HepG2 (cell line): ENCODE measurements around the gene SOX12. TPM values are rescaled to one million over a fixed set of nuclear protein-coding genes. Genes with fewer than 3 reads are reported as not detected.

Experiments used
- ARID5B ChIP-seq: IDR thresholded peaks from 2 replicates; pipeline ENCODE4 v1.4.0; 2020; ENCODE audit warnings: mild to moderate bottlenecking, missing genetic modification reagents
- BRD4 ChIP-seq: sonication (generic); formaldehyde crosslinking; IDR thresholded peaks from 2 replicates; pipeline ENCODE4 v1.4.0; 2020; ENCODE audit warnings: missing genetic modification reagents
- CENPBD1 ChIP-seq: sonication (generic); formaldehyde crosslinking; IDR thresholded peaks from 2 replicates; pipeline ENCODE4 v1.8.0; 2022; ENCODE audit warnings: missing genetic modification reagents, low read depth, mild to moderate bottlenecking, borderline replicate concordance
- DMTF1 ChIP-seq: sonication (generic); formaldehyde crosslinking; IDR thresholded peaks from 2 replicates; pipeline ENCODE4 v1.4.0; 2020; ENCODE audit warnings: mild to moderate bottlenecking, missing genetic modification reagents
- EZH2 ChIP-seq: conservative IDR thresholded peaks from 2 replicates; pipeline ENCODE4 v1.6.1; 2012; ENCODE audit warnings: mild to moderate bottlenecking, low read depth, low read length, moderate library complexity
- MIER2 ChIP-seq: IDR thresholded peaks from 2 replicates; pipeline ENCODE4 v1.6.1; 2016; ENCODE audit warnings: missing biosample characterization, missing genetic modification reagents
- ZBTB46 ChIP-seq: sonication (generic); formaldehyde crosslinking; IDR thresholded peaks from 2 replicates; pipeline ENCODE4 v1.4.0; 2020; ENCODE audit warnings: mild to moderate bottlenecking, missing genetic modification reagents, borderline replicate concordance
- ZNF253 ChIP-seq: sonication (generic); formaldehyde crosslinking; IDR thresholded peaks from 2 replicates; pipeline ENCODE4 v1.8.0; 2022; ENCODE audit warnings: mild to moderate bottlenecking, missing genetic modification reagents, borderline replicate concordance
- ZNF326 ChIP-seq: sonication (generic); formaldehyde crosslinking; IDR thresholded peaks from 2 replicates; pipeline ENCODE4 v1.4.0; 2020; ENCODE audit warnings: missing genetic modification reagents, borderline replicate concordance
- ZNF512 ChIP-seq: sonication (generic); formaldehyde crosslinking; IDR thresholded peaks from 2 replicates; pipeline ENCODE4 v1.4.0; 2020; ENCODE audit warnings: mild to moderate bottlenecking, missing genetic modification reagents
- ZNF660 ChIP-seq: sonication (generic); formaldehyde crosslinking; IDR thresholded peaks from 2 replicates; pipeline ENCODE4 v1.5.1; 2020; ENCODE audit warnings: mild to moderate bottlenecking, low read depth, missing genetic modification reagents, borderline replicate concordance
- ZNF766 ChIP-seq: sonication (generic); formaldehyde crosslinking; IDR thresholded peaks from 2 replicates; pipeline ENCODE4 v1.5.0; 2020; ENCODE audit warnings: missing genetic modification reagents, borderline replicate concordance
- ZSCAN31 ChIP-seq: sonication (generic); formaldehyde crosslinking; IDR thresholded peaks from 2 replicates; pipeline ENCODE4 v1.5.0; 2020; ENCODE audit warnings: low read depth, mild to moderate bottlenecking, missing genetic modification reagents
- ZXDC ChIP-seq: sonication (generic); formaldehyde crosslinking; IDR thresholded peaks from 2 replicates; pipeline ENCODE4 v1.5.0; 2020; ENCODE audit warnings: mild to moderate bottlenecking, missing genetic modification reagents
- polyA plus RNA-seq, 8 experiments: library from polyadenylated mRNA; depleted of rRNA in 3 of 8; stranded (reverse) in 7 of 8; unstranded in 1 of 8; fragments of >200 nt; fragmentation: Illumina TruSeq in 4 of 8; extraction: Trizol in 4 of 8; gene quantifications; 2 replicates each; pipeline versions ENCODE4 v1.2.1 to v1.2.3, GENCODE V29; 2011 to 2016; ENCODE audit warnings: low read depth in 4 of 8, missing spikeins in 1 of 8, mixed read lengths in 1 of 8; ENCODE audit not compliant: insufficient read depth in 1 of 8
- total RNA-seq, 5 experiments: library from RNA; depleted of rRNA; stranded (reverse); fragments of >200 nt; fragmentation: Illumina TruSeq; extraction: Trizol; gene quantifications; 2 replicates each; pipeline ENCODE4 v1.2.3, GENCODE V29; 2016; ENCODE audit warnings: low read depth in 1 of 5

SOX12 gene
- total and polyA plus RNA-seq, 2 of the 13 experiments (the other 11 are each of a cell fraction or from before 2014, with no cell fraction given): 10.0 to 18.7 TPM

GRCh38 chr20:325045-325888, at the start of gene SOX12 (continued):
- TF ChIP-seq ARID5B (peak; percentile 40; the same call in 1 of the 2 replicates), ZSCAN31 (peak; percentile 74; the same call in 1 of the 2 replicates), ZNF766 (CRISPR knock-in tag) (no peak; the same call in 1 of the 2 replicates), MIER2 (CRISPR knock-in tag) (no peak), ZNF326 (CRISPR knock-in tag) (no peak), DMTF1 (no peak), ZNF512 (no peak), BRD4 (CRISPR knock-in tag) (peak; percentile 55), ZBTB46 (CRISPR knock-in tag) (no peak), EZH2 (no peak), CENPBD1 (CRISPR knock-in tag) (no peak), ZNF660 (CRISPR knock-in tag) (no peak), ZXDC (peak; percentile 89; the same call in 1 of the 2 replicates), ZNF253 (CRISPR knock-in tag) (no peak)
